Measurements from ENCODE around the gene PFKP.

DNA sequence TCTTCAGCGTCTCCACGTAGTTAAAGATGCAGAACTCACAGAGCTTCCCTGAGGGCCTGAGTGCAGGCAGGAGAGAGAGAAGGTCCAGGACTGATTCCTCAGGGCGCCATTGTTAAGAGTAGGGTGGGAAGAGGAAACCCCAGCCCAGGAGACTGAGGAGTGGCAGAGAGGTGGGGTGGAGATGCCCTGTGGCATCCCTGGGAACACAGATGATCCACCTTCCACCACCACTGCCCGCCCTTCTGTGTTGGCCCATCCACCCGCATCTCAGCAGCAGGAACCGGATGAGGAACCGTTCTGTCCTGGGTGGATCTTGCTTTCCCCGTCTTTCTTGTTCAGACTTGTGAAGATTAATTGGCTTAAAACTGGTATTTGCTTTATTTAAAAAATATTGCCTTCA lies 48.3 kb downstream of the PFKP start:
- TF ChIP-seq, protein P1, sequence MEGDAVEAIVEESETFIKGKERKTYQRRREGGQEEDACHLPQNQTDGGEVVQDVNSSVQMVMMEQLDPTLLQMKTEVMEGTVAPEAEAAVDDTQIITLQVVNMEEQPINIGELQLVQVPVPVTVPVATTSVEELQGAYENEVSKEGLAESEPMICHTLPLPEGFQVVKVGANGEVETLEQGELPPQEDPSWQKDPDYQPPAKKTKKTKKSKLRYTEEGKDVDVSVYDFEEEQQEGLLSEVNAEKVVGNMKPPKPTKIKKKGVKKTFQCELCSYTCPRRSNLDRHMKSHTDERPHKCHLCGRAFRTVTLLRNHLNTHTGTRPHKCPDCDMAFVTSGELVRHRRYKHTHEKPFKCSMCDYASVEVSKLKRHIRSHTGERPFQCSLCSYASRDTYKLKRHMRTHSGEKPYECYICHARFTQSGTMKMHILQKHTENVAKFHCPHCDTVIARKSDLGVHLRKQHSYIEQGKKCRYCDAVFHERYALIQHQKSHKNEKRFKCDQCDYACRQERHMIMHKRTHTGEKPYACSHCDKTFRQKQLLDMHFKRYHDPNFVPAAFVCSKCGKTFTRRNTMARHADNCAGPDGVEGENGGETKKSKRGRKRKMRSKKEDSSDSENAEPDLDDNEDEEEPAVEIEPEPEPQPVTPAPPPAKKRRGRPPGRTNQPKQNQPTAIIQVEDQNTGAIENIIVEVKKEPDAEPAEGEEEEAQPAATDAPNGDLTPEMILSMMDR (IDR thresholded peaks at IDR 0.05; ENCODE audit: low read length), result no peak
- TF ChIP-seq EZH2 (optimal IDR thresholded peaks at IDR 0.05; ENCODE audit: low read depth, low read length), result no peak

All from MM.1S (cell line).